OCI-LY3 (cell line): Measurements from ENCODE around the gene SPPL3.

Source experiments
- H2AFZ ChIP-seq: fragments of 200-600, 300-600 bp; shearing (Covaris generic); 2 replicates; pipeline ENCODE4 v1.6.0; 2014; ENCODE audit warnings: antibody characterized with exemption, low read depth, low read length
- H3K27ac ChIP-seq: fragments of 200-600, 300-600 bp; sonication (generic); 2 replicates; pipeline ENCODE4 v1.5.1; 2014; ENCODE audit warnings: mild to moderate bottlenecking, low read length, moderate library complexity, mixed read lengths
- H3K27me3 ChIP-seq: fragments of 200-600, 300-600 bp; sonication (generic); 2 replicates; pipeline ENCODE4 v1.6.1; 2014; ENCODE audit warnings: low read depth, low read length, mixed read lengths
- H3K36me3 ChIP-seq: fragments of 200-600, 300-600 bp; sonication (generic); replicated peaks from 2 replicates; pipeline ENCODE3; 2014; ENCODE audit warnings: low read depth, low read length, mixed read lengths
- H3K4me1 ChIP-seq: fragments of 300-600, 200-600 bp; sonication (generic); 2 replicates; pipeline ENCODE4 v1.6.1; 2014; ENCODE audit warnings: low read length, mixed read lengths
- H3K4me2 ChIP-seq: fragments of 200-600, 300-600 bp; sonication (generic); 2 replicates; pipeline ENCODE4 v1.6.1; 2014; ENCODE audit warnings: low read length, mixed read lengths
- H3K4me3 ChIP-seq: fragments of 300-600, 200-600 bp; sonication (generic); 2 replicates; pipeline ENCODE4 v1.5.1; 2014; ENCODE audit warnings: antibody characterized with exemption, mild to moderate bottlenecking, low read length, moderate library complexity
- H3K79me2 ChIP-seq: fragments of 300-600, 200-600 bp; shearing (Covaris generic); 2 replicates; pipeline ENCODE4 v1.6.1; 2014; ENCODE audit warnings: mild to moderate bottlenecking, low read length, mixed read lengths
- H3K9ac ChIP-seq: fragments of 300-600, 200-600 bp; shearing (Covaris generic); 2 replicates; pipeline ENCODE4 v1.6.0; 2014; ENCODE audit warnings: mild to moderate bottlenecking, low read length, moderate library complexity
- H3K9me3 ChIP-seq: fragments of 200-600, 300-600 bp; shearing (Covaris generic); 2 replicates; pipeline ENCODE4 v1.6.1; 2014; ENCODE audit warnings: low read length, mixed read lengths; ENCODE audit not compliant: insufficient read depth
- H4K20me1 ChIP-seq: fragments of 200-600, 300-600 bp; sonication (generic); 2 replicates; pipeline ENCODE4 v1.6.1; 2016; ENCODE audit warnings: low read length, mixed read lengths; ENCODE audit not compliant: insufficient read depth
- EZH2phosphoT487 ChIP-seq: fragments of 200-600 bp; shearing (Covaris generic); IDR thresholded peaks from 2 replicates; pipeline ENCODE4 v1.6.1; 2018; ENCODE audit warnings: antibody characterized with exemption, mixed run types, low read depth
- TF ChIP-seq, protein P1 (sequence below): fragments of 200-600, 300-600 bp; sonication (generic); IDR thresholded peaks from 2 replicates; pipeline ENCODE4 v1.5.1; 2014; ENCODE audit warnings: antibody characterized with exemption, low read length, low read depth

Gene SPPL3

DNA sequence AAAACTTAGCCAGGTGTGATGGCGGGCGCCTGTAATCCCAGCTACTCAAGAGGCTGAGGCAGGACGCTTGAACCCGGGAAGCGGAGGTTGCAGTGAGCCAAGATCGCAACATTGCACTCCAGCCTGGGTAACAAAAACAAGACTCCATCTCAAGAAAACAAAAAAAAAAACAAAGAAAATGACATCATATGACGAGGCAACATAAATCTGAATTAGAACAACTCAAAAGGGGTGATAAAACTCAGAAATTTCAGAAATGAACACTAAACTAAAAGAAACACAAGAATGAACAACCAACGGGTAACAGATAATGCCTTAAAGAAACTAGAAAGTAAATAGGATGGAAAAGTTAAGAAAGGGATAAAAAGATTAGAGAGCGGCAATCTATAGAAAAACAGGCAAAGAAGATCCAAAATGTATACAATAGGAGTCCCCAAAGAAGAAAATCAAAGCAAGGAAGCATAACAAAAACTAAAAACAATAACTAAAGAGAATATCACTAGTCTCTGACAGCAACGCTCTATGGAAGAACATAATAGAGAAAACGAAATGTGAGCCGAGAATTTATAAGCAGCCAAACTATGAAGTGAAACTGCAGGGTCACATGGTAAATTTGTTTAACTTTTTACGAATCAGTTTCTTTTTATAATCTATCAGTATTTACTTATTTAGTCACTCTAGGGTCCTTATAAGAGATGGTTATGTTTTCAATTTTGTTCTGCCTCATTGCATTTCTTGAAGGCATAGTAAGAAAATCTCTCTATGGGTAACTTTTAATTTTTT, 45.7 kb downstream of the SPPL3 start:
- H3K4me2 ChIP-seq: peak overlapping the region; percentile 75
- peak overlapping the region; percentile 67 for H3K9ac ChIP-seq
- H4K20me1 ChIP-seq: peaks cover 7% of the 10 kb centered on the region; the same call in 1 of the 2 replicates
- peak overlapping the region; percentile 68 for H3K4me3 ChIP-seq
- H3K27me3 ChIP-seq: no peaks in the 10 kb centered on the region
- no peak overlapping the region for H2AFZ ChIP-seq
- peak overlapping the region; percentile 96 for H3K27ac ChIP-seq
- TF ChIP-seq, protein P1, sequence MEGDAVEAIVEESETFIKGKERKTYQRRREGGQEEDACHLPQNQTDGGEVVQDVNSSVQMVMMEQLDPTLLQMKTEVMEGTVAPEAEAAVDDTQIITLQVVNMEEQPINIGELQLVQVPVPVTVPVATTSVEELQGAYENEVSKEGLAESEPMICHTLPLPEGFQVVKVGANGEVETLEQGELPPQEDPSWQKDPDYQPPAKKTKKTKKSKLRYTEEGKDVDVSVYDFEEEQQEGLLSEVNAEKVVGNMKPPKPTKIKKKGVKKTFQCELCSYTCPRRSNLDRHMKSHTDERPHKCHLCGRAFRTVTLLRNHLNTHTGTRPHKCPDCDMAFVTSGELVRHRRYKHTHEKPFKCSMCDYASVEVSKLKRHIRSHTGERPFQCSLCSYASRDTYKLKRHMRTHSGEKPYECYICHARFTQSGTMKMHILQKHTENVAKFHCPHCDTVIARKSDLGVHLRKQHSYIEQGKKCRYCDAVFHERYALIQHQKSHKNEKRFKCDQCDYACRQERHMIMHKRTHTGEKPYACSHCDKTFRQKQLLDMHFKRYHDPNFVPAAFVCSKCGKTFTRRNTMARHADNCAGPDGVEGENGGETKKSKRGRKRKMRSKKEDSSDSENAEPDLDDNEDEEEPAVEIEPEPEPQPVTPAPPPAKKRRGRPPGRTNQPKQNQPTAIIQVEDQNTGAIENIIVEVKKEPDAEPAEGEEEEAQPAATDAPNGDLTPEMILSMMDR: no peak
- TF ChIP-seq EZH2phosphoT487: no peak
- H3K4me1 ChIP-seq: peaks cover 65% of the 10 kb centered on the region
- H3K36me3 ChIP-seq: no peaks in the 10 kb centered on the region
- no peaks in the 10 kb centered on the region for H3K9me3 ChIP-seq
- peaks cover 79% of the 10 kb centered on the region for H3K79me2 ChIP-seq

DNA sequence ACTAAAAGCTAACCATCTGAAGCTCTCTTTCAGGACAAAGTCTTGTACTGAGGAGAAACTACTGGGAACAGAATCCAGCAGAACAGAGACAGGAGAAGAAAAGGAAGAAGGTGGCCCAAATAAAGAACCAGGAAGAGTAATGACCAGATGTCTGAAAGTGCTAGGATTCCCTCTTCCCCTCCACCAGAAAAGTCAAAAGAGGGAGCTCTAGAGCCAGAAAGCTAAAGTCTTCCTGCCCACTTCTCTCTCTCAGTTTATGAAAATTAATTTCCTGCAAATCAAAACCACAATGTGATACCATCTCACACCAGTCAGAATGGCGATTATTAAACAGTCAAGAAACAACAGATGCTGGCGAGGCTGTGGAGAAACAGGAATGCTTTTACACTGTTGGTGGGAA, 47.2 kb downstream of the SPPL3 start:
- Histone ChIP-seq H3K27me3 (no peaks in the 10 kb centered on the region), H2AFZ (no peak overlapping the region), H3K9me3 (no peaks in the 10 kb centered on the region), H3K79me2 (peaks cover 77% of the 10 kb centered on the region), H3K36me3 (no peaks in the 10 kb centered on the region), H3K4me2 (peak overlapping the region; percentile 81), H4K20me1 (peaks cover 7% of the 10 kb centered on the region; the same call in 1 of the 2 replicates), H3K9ac (peak overlapping the region; percentile 67), H3K4me1 (peaks cover 66% of the 10 kb centered on the region), H3K27ac (peak overlapping the region; percentile 96), H3K4me3 (peak overlapping the region; percentile 56)
- TF ChIP-seq EZH2phosphoT487: no peak
- TF ChIP-seq, protein P1: peak; percentile 61

DNA sequence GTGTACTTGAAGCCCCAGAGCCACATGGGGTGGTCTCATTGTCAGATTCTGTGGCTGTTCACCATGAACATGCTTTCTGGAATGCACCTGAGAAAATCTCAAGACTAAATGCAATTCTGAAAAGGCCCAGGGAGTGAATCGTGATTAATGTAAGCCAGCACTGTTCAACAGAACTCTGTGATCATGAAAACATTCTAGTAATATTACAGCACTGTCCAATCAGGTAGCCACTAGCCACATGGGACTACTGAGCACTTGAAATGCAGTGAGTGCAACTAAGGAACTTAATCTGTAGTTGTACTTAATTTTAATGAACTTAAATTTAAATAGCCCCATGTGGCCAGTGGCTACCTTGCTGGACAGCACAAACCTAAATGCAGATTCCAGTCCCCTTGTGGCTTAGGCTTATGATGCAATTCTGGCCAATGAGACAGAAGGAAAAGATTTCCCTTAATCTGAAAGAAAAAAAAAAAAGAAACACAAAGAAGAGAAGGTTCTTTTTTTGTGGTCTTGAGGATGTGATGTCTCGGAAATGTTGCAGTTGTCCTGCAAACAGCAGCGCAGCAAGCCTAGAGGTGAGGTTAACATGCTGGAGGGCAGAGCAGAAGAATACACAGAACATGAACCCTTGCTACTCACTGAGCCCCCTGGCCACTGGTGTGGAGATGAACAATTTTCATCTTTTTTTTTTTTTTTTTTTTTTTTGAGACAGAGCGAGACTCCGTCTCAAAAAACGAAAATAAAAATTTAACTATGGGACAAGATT, 48.2 kb downstream of the SPPL3 start:
- H3K79me2 ChIP-seq: peaks cover 76% of the 10 kb centered on the region
- H3K9ac ChIP-seq: peak overlapping the region; percentile 67; the same call in 1 of the 2 replicates
- TF ChIP-seq EZH2phosphoT487: no peak
- TF ChIP-seq, protein P1: no peak
- peak overlapping the region; percentile 96 for H3K27ac ChIP-seq
- H4K20me1 ChIP-seq: no peaks in the 10 kb centered on the region
- H3K4me3 ChIP-seq: no peak overlapping the region
- no peak overlapping the region for H2AFZ ChIP-seq
- no peaks in the 10 kb centered on the region for H3K9me3 ChIP-seq
- H3K4me1 ChIP-seq: peaks cover 75% of the 10 kb centered on the region
- peak overlapping the region; percentile 81 for H3K4me2 ChIP-seq
- H3K36me3 ChIP-seq: no peaks in the 10 kb centered on the region
- H3K27me3 ChIP-seq: no peaks in the 10 kb centered on the region

DNA sequence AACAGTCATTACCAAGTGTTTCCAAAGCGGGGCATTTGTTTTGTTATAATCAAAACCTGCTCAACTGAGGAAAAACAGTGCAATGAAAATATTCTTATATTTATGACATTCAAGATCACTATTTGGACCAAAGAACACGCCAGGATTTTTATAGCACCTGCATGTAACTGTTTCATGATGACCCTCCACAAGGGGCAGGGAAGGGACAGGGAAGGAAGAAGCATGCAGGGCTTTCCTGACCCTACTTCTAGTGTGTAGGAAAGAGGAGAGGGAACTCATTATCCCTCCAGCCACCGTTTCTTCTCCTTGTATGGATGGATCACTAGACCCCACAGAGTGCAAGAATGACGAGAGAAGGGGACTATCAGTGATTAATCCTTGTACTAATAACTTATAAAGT, 49.4 kb downstream of the SPPL3 start:
- H2AFZ ChIP-seq: no peak overlapping the region
- H3K4me2 ChIP-seq: peak overlapping the region; percentile 81
- H3K9ac ChIP-seq: peak overlapping the region; percentile 64; the same call in 1 of the 2 replicates
- no peaks in the 10 kb centered on the region for H3K9me3 ChIP-seq
- no peak for TF ChIP-seq EZH2phosphoT487
- TF ChIP-seq, protein P1: 0 out of 2 replicates have a peak, but pooled peaks have one; percentile 14
- H3K4me1 ChIP-seq: peaks cover 87% of the 10 kb centered on the region
- peaks cover 86% of the 10 kb centered on the region for H3K79me2 ChIP-seq
- no peaks in the 10 kb centered on the region for H4K20me1 ChIP-seq
- no peak overlapping the region for H3K4me3 ChIP-seq
- no peaks in the 10 kb centered on the region for H3K36me3 ChIP-seq
- H3K27me3 ChIP-seq: no peaks in the 10 kb centered on the region
- H3K27ac ChIP-seq: peak overlapping the region; percentile 96
